SK-N-MC (cell line): ENCODE results near the gene FOXP1.

Experiments used
- EZH2 ChIP-seq: fragments of 200-600 bp; sonication (generic); IDR thresholded peaks from one replicate; pipeline ENCODE4 v1.6.1; 2017; ENCODE audit warnings: antibody characterized with exemption
- FOXP2 ChIP-seq: optimal IDR thresholded peaks from 2 replicates; pipeline ENCODE3; 2011; ENCODE audit warnings: mild to moderate bottlenecking, moderate library complexity; ENCODE audit not compliant: insufficient read depth; ENCODE audit errors: extremely low read length, control extremely low read depth
- POLR2AphosphoS5 ChIP-seq: IDR thresholded peaks from 2 replicates; pipeline ENCODE4 v1.6.1; 2012; ENCODE audit warnings: mild to moderate bottlenecking, low read depth, low read length, borderline replicate concordance

DNA sequence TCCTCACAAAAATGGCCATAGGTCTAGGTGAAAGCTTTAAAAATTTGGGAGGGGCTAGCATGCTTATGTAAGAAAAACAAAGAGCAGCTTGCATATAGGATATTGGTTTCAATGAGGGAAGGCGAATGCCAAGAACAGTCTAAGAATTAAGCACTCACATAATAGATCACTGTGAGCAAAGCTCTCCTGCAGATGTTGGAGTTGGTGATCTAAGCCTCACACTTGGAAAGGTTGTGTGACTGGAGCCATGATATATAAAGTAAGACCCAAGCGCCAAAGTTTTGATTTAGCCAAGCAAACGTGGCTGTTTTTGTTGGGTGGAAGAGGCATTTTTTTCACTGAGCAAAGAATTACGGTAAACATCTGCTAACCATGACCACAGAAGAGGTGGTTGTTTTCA is 237.5 kb downstream of the FOXP1 start:
- TF ChIP-seq POLR2AphosphoS5: no peak
- no peak for TF ChIP-seq EZH2
- TF ChIP-seq FOXP2: no peak
